Thyroid gland (tissue), 4 donors: ENCODE measurements around the gene RBM19. TPM values are rescaled to one million over a fixed set of nuclear protein-coding genes. Genes with fewer than 3 reads are reported as not detected.
A peak's percentile ranks its signal among the peaks of the same experiment; 100 is the strongest.

ENCODE experiments used
- DNase-seq, 2 donors: peaks; one replicate each; pipeline ENCODE4 v3.0.0-alpha.2; 2019
- H3K27ac ChIP-seq, 3 donors: fragments of 200-600 bp; sonication (generic); 1 replicate in 2 of 3; 2 replicates in 1 of 3; pipeline ENCODE4 v1.5.1; 2016 to 2019; ENCODE audit warnings: mild to moderate bottlenecking in 1 of 3, moderate library complexity in 1 of 3
- H3K27me3 ChIP-seq: fragments of 200-600 bp; sonication (generic); one replicate; pipeline ENCODE4 v1.5.1; 2019
- H3K36me3 ChIP-seq, 2 donors: fragments of 200-600 bp; sonication (generic); one replicate each; pipeline ENCODE4 v1.5.1; 2016 to 2019
- H3K4me1 ChIP-seq, 2 donors: fragments of 200-600 bp; sonication (generic); one replicate each; pipeline ENCODE4 v1.5.1; 2017 to 2019
- H3K4me3 ChIP-seq, 3 donors: fragments of 200-600 bp; sonication (generic); replicated peaks in 1 of 3; 1 replicate in 2 of 3; 2 replicates in 1 of 3; pipeline ENCODE4 v1.5.1; 2016; ENCODE audit warnings: mild to moderate bottlenecking in 1 of 3
- H3K9me3 ChIP-seq: fragments of 200-600 bp; sonication (generic); one replicate; pipeline ENCODE4 v1.5.1; 2017
- CTCF ChIP-seq, 6 experiments: fragments of 200-600 bp in 3 of 6; fragments of 450-650 bp in 3 of 6; sonication (generic) in 3 of 6; IDR thresholded peaks; one replicate each; pipeline ENCODE4 v1.5.1; 2016 to 2019; ENCODE audit warnings: antibody characterized with exemption in 6 of 6, mild to moderate bottlenecking in 2 of 6, inconsistent platforms in 1 of 6, moderate library complexity in 1 of 6
- POLR2A ChIP-seq, 2 donors: fragments of 450-650 bp; IDR thresholded peaks; one replicate each; pipeline ENCODE4 v1.6.1; 2017; ENCODE audit warnings: antibody characterized with exemption in 2 of 2, mild to moderate bottlenecking in 2 of 2, moderate library complexity in 1 of 2
- WGBS, 2 donors: methylation state at CpG; one replicate each; pipeline ENCODE4 v1.1.5; 2017; 5-methylcytosine and 5-hydroxymethylcytosine counted together
- intact Hi-C: fragments of 100-400 bp; cut with DNase I; formaldehyde crosslinking; loops from one replicate; pipeline ENCODE4 v1.15.1; 2023
- total RNA-seq, 4 donors: library from RNA; depleted of rRNA; stranded (reverse); fragments of >200 nt; gene quantifications; one replicate each; pipeline ENCODE4 v1.2.3, GENCODE V29; 2016

RBM19 gene
- total RNA-seq, 4 donors from 2014 or later = 27.3 to 40.6 (median 36.1) TPM

- DNase-seq = peak; percentile 53 to 61
- 51 to 56% methylated on average over 13 of the region's 13 CpGs for WGBS, 2 donors
- Histone ChIP-seq H3K9me3 (no peaks in the 10 kb centered on the region), H3K4me1 (no peaks in the 10 kb centered on the region), H3K4me3 (no peak overlapping the region), H3K27ac (no peak overlapping the region), H3K27me3 (no peaks in the 10 kb centered on the region), H3K36me3 (peaks cover 10 to 17% of the 10 kb centered on the region in 2 donors)
- peak in 5 of 6 experiments; percentile 49 to 83 (median 65) for TF ChIP-seq CTCF (IDR thresholded peaks at IDR 0.05)
- no peak for TF ChIP-seq POLR2A (IDR thresholded peaks at IDR 0.05)
- intact Hi-C loops = loop anchor here (10.0 kb wide), 1 partner anchor 448 kb away; no protein-coding TSS in a partner anchor
Observed at GRCh38 chr12:113912760-113913329, 53.3 kb downstream of the RBM19 start.

- peaks cover 6 to 13% of the 10 kb centered on the region in 2 donors for H3K36me3 ChIP-seq
- intact Hi-C loops = loop anchor here (10.0 kb wide), 1 partner anchor 447 kb away; no protein-coding TSS in a partner anchor
Observed at GRCh38 chr12:113911971-113912759, 54.0 kb downstream of the RBM19 start.

GRCh38 chr12:113910751-113911272 is 55.3 kb downstream of the RBM19 start:
- 72 to 77% methylated on average over 6 of the region's 6 CpGs for WGBS, 2 donors

More at GRCh38 chr12:113911971-113912759, 54.0 kb downstream of the RBM19 start:
- Histone ChIP-seq H3K9me3 (no peaks in the 10 kb centered on the region), H3K27ac (no peak overlapping the region), H3K27me3 (no peaks in the 10 kb centered on the region), H3K4me1 (no peaks in the 10 kb centered on the region), H3K4me3 (no peak overlapping the region)
- 94 to 95% methylated on average over 13 to 14 of the region's 14 CpGs for WGBS, 2 donors
- no peak for DNase-seq
- no peak for TF ChIP-seq CTCF (IDR thresholded peaks at IDR 0.05)
- no peak for TF ChIP-seq POLR2A (IDR thresholded peaks at IDR 0.05)

DNA sequence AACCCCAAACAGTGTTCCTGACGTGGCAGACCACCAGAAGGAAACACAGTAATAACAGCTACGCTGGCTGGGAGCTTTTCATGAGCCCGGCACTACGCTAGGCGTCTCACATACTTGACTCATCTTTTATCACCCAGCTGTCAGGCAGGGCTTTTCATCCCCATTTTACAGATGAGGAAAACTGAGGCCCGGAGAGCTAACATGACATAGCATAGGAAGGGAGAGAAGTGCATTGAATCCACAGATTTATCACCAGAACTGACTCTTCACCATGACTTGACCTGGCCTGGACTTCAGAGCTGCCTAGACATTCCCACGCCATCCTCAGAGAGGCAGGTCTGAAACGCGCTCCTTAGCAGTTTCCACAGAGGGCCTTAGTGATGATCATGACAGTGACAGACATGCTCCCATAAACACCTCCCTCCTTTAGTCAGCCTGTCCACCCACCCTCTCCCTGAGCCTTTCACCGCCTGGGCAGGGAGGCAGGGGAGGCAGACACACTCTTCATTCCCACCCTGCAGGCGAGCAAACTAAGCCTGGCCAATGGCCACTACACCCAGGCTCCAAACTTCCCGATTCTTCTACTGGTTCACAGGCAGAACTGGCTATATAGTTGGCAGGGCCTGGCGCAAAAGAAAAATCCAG is 56.2 kb downstream of the RBM19 start:
- H3K4me1 ChIP-seq = no peaks in the 10 kb centered on the region
- H3K9me3 ChIP-seq = no peaks in the 10 kb centered on the region
- WGBS, 2 donors = 92 to 97% methylated on average over 13 of the region's 13 CpGs
- no peaks in the 10 kb centered on the region for H3K27me3 ChIP-seq
- no peak for TF ChIP-seq CTCF (IDR thresholded peaks at IDR 0.05)
- no peak for TF ChIP-seq POLR2A (IDR thresholded peaks at IDR 0.05)
- no peak overlapping the region for H3K27ac ChIP-seq
- no peak overlapping the region for H3K4me3 ChIP-seq
- DNase-seq = no peak
- peaks cover 4 to 5% of the 10 kb centered on the region in 2 donors for H3K36me3 ChIP-seq
- intact Hi-C loops = loop anchor here (10.0 kb wide), 1 partner anchor 445 kb away; no protein-coding TSS in a partner anchor

More at GRCh38 chr12:113910751-113911272, 55.3 kb downstream of the RBM19 start:
- H3K4me3 ChIP-seq = no peak overlapping the region
- no peaks in the 10 kb centered on the region for H3K27me3 ChIP-seq
- H3K27ac ChIP-seq = no peak overlapping the region
- DNase-seq = no peak
- peaks cover 4 to 11% of the 10 kb centered on the region in 2 donors for H3K36me3 ChIP-seq
- no peaks in the 10 kb centered on the region for H3K4me1 ChIP-seq
- intact Hi-C loops = loop anchor here (10.0 kb wide), 1 partner anchor 446 kb away; no protein-coding TSS in a partner anchor
- H3K9me3 ChIP-seq = no peaks in the 10 kb centered on the region
- TF ChIP-seq POLR2A (IDR thresholded peaks at IDR 0.05) = no peak
- no peak for TF ChIP-seq CTCF (IDR thresholded peaks at IDR 0.05)
